ENCODE data around the gene PTPRD.
"Not testable (repeated sequence)": the region's sequence is repeated elsewhere in the genome, so short reads cannot be mapped to it uniquely, and the experiment has no call there.

Gene PTPRD

DNA sequence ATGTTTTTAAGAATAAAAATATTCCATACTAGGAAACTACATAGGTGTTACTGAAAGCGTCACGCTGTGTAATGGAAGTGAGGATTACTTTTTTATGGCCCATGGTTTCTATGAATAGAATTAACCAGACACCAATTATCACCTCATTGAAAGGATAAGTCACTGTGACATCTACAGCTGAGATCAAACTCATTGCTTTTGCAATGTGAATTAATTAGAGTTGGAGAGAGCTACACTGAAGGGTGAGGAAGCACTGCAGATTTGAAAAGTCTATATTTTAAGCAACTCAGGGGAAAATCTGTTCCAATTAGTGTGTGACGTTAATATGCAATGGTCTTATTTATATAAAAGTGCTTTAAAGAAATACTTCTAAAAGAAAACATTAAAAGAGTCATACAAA lies 1513.2 kb downstream of the PTPRD start:
- DNase-seq, result no peak

DNA sequence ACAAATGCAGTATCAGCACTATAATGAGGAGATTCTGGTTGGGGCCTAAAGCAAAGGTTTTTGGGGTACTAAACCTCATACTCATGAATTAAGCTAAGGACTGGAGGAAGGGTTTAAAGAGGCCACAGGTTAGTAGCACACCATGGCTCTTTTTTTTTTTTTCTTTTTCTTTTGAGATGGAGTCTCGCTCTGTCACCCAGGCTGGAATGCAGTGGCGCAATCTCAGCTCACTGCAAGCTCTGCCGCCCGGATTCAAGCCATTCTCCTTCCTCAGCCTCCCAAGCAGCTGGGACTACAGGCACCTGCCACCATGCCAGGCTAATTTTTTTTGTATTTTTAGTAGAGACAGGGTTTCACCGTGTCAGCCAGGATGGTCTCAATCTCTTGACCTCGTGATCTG lies 1515.5 kb downstream of the PTPRD start:
- not testable (repeated sequence) for DNase-seq

DNA sequence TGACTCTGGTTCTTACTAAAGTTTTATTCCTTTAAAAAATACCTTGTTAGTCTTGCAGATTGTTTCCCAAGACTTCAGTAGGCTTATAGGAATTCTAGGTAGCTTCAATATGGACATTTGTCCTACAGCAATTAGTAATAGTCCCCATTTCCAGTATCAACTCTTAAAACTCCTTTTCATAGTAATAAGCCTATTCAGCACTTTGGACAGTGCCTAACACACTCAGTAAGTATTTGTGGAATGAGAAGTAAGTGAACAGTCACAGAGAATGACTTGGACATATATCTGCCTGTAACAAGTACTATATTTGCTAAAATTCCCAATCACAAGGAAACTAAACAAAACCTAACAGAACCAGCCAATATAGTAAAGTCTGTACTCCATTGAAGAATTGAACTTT lies 1521.4 kb downstream of the PTPRD start:
- DNase-seq, result no peak

DNA sequence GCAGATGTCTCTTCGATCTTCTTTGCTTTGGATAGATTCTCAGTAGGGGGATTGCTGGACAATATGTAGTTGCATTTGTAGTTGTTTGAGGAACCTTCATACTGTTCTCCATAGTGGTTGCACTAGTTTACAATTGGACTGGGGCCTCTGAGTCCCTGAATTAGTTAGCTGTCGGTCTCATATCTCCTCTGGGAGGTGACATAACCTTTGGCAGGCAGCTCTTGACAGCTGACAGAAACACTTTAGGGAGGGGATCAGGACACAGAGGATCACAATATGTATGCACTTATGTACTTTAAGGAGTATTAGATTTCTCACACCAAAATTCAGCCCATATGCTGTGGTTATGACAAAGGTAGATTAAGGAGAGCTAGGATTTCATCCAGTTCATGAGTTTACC lies 1533.3 kb downstream of the PTPRD start:
- DNase-seq, result no peak

DNA sequence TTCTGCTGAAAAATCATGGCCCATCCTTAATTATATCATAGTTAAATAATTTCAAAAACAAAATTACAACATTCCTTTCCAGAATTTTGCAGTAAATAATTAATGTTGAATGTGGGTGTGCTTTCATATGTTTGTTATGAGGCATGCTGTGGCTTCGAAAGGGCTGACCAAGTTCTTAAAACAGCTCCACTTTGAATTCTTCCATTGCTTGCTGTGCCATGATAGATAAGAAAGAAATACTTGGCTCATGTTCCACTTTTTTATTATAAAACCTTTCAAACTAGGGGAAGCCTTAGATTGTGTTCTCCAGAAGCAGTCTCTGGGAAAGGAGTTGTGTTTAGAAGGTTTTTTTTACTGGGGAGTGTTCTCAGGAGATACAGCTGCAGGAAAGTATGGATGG lies 1534.5 kb downstream of the PTPRD start:
- DNase-seq, result no peak

DNA sequence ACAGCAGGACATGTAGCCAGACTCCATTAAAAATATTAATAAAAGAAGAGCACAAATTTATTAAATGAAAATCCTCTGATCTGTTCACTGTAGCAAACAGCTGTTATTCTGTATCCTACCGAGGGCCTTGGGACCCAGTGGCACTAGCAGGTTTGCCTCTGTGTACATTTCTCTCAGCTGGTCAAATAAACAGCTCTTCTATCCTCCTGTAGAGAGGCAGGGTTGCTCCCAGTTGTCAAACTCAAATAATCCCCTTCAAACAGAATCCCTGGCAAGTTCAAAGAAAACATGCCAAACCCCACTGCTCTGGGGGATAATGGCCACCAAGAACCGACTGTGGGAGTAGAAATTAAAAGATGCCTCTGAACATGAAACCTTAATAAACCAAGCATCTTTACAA lies 1551.2 kb downstream of the PTPRD start:
- DNase-seq, result no peak

DNA sequence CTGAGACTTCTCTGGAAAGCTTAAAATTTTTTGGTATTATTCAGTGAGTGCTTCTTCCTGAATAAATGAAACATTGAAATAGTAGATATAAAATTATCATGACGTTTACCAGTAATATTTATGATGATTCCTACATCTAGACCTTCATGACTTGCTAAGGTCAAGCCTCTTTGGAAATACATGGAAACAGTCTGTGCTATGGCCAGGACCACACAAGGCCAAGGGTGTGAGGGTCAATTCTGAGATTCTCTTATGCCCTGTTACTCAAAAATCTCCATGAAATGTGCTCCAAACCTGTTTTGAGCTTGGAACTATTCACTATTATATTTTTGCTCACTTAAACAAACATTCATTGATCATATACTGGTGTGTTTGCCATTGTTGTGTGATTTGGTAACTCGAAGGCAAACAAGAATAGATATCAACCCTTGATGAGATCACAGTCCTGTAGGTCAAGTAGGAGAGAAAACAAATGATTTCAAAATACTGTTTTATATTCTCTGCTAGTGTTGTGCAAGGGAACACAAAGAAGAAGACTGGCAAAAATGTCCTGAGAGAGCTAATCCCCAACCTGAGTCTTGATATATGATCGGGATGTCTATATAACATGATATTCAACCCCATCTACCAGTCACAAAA lies 1558.3 kb downstream of the PTPRD start:
- no peak for DNase-seq

DNA sequence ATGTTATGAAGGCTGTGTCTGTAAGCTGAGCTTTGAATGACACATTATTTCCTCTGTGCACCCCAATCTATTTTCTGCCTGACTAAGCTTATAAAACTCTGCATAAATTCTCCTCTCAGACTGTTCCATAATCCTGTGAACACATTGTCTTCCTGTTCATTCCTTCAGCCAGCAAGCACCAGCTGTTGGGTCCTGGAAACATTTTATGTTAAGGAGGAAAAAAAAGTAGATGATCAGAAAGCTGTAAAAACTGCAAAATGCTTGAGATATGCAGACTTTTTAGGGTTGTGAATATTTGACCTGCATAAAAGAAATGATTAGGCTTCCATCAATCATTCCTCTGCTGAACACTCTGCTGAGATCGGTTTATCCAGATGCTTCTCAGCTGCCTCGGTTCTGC lies 1567.2 kb downstream of the PTPRD start:
- no peak for DNase-seq

DNA sequence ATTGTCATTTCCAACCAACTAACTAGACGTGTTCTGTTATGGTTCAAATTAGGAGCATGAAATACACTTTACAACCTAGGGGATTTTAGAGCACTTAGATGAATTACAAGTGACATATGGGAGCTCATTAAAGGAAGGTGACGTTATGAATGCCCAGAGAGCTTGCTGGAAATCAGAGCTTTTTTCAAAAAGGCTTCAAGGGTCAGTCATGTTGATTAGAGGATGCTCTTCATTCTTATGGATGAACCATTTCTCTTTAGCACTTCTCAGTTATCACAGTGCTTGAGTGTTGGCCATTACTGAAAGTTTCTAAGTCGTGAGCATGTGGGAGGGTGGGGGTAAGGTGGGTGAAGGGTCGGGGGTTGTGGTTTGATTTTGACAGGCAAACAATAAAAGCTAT lies 1567.7 kb downstream of the PTPRD start:
- no peak for DNase-seq

DNA sequence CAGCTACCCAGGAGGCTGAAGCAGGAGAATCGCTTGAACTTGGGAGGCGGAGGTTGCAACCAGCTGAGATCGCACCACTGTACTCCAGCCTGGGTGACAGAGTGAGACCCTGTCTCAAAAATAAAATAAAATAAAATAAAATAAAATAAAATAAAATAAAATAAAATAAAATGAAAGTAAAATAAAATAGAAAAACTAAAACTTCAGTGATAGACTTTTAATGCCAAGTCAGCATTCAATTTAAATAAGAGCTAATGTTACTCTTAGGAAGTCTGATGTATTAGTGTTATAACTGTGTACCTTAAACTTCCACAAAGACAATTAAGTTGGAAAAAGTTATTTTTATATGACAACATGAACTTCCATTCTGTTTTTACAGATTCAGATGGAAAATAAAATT lies 1569.0 kb downstream of the PTPRD start:
- DNase-seq, result not testable (repeated sequence)

DNA sequence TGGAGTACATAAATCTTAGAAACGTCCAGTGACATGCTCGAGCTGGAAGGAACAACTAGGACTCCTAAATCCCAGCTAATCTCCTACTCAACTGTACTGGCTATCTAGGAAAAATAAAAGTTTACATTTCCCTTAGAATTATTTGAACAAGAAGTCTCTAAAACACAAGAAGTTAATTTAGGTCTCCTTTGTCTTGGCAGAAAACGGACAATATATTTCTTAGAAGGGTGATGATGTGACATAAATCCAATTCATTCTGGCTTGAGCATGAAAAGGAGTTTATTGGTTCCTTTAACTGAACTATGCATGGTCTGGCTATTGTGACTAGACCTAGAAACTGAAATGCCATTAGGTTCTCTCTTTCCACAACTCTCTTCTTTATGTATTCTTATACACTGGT lies 1571.0 kb downstream of the PTPRD start:
- no peak for DNase-seq

DNA sequence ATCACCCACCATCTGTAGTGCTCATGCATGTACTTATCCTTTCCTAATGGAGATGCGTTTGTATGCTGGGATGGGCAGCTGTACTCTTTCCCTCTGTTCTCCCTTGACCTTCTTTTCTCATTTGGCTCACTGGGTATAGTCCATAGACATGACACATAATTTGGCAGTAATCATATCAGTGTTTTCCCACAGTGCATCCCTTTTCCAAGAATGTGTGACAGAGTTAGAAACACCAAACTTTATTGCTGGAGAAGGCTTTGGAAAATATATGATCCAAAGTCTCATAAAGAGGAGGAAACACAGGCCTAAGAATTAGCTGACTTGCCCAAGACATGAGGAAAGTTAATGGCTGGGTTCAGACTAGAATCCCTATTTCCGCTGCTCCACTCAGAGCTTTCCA lies 1579.8 kb downstream of the PTPRD start:
- no peak for DNase-seq

DNA sequence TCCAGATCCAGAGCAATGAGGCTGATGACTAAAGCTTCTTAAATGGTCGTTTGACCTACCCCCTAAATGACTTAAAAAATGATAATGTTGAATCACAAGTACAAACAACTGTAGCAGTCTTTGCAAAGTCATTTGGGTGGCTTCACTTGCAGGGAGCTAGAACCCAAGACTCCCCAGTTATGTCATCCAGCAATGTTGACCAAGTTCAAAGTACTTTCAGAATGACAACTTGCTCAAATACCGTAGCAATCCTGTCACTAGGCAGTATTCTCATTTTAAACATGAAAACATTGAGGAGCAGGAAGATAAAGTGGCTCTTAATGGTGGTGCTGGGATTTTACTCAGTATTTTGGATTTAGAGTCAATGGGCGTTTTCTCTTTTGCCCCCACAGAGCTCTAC lies 1596.2 kb downstream of the PTPRD start:
- DNase-seq, result no peak

DNA sequence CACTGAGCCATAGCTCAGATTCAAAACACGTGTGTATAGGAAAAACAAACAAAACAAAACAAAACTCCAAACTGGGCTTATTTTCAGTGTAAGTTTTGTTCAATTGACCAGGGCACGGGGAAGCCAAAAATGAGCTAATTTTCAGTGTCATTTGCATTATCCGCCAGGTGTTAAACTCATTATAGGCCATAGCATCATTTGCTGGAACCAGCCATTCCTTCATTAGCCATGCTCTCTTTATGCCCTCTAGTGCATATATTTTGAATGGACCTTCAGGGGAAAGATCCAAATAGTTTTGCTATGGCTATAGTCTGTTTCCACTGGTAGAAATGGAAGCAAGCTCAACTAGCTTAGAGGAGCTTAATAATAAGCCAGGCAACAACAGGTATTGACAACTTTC lies 1608.0 kb downstream of the PTPRD start:
- DNase-seq, result no peak

DNA sequence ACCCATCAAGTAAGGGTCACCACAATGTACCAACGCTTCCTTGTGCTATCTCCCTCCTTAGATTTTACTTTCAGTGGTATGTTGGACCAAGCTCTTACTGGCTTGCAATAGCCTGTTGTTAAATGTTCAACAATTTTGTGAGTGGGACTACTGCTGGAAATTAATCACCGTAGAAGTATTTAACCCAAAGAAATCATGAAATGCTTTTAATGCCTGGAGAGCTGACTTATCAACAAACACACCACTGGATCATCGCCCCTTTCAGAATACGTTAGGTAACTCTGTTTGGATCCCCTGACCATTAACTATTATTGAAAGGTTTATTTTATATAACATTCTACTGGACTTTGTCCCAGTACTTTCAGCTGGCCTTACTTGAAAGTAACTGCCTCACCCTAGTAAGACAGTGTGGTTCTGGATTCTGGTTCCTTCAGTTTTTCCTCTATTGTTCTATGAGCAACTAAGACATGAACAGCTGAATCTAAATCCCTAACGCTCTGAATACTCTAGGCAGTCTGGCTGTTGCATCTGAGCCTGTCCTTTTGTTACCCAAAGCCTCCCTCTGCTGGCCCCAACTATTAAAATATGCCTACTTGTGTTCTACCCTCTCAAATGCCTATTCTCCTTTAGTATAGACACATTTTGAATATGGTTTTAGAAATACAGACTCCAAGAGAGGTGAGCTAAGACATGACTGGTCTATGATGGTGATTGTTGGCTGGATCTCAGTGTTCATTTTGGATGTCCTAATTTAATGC lies 1609.8 kb downstream of the PTPRD start:
- no peak for DNase-seq

DNA sequence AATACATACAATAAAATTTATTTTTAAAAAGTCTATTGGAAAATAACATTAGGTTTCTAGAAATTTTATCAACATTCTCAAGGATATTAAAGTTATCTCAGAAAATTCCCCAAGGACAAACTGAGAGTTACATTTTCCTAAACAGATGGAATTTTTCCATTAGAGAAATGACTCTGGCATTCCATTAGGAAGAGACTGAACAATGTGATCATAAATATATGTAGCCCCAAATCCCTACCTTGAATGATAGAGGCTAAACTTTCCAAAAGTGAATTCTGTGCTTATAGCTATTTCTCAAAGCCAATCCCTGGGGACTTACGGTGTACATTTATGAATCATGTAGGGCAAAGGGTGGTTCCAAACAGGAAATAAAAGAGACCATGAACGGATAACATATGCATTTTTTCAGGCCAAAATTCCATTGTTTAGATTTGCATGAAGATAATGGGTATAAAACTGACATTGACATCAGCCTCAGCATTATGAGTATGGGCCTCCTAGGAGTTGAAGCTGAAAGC lies 1632.2 kb downstream of the PTPRD start:
- no peak for DNase-seq

DNA sequence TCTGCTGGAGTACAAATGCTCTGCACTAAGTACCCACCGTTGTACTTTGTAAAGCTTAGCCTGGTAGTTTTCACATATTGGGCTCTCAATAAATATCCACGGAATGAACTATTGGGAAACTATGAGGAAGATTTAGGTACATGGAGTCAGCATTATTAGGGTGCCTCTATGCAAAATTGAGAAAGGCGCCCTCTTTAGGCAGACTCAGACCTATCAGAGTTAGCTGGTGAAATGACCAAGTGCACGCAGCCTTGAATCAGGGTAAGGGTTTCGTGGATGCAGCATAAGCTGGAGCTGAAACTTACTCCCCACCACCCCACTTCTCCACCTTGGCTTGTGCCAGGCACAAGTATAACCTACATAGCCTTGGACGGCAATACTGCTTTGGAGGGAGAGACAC lies 1634.5 kb downstream of the PTPRD start:
- no peak for DNase-seq

DNA sequence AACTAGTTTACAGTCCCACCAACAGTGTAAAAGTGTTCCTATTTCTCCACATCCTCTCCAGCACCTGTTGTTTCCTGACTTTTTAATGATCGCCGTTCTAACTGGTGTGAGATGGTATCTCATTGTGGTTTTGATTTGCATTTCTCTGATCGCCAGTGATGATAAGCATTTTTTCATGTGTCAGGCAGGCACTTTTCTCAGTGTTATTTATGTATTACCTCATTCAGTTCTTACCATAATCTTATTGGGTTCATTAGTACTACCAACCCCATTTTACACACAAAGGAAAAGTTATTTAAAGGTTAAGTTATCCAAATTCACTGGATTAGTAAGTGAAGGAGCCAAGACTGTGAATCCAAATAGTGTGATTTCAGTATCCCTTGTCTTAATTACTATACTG lies 1644.5 kb downstream of the PTPRD start:
- DNase-seq, result not testable (repeated sequence)

DNA sequence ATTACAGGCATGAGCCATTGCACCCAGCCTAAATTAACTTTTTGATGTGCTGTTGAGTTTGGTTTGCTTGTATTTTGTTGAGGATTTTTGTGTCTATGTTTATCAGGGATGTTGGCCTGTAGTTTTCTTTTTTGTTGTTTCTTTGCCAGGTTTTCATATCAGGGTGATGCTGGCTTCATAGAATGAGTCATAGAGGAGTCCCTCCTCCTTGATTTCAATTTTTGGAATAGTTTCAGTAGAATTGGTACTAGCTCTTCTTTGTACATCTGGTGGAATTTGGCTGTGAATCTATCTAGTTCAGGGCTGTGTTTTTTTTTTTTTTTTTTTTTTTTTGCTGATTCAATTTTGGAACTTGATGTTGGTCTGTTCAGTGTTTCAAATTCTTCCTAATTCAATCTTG lies 1648.9 kb downstream of the PTPRD start:
- no peak for DNase-seq

DNA sequence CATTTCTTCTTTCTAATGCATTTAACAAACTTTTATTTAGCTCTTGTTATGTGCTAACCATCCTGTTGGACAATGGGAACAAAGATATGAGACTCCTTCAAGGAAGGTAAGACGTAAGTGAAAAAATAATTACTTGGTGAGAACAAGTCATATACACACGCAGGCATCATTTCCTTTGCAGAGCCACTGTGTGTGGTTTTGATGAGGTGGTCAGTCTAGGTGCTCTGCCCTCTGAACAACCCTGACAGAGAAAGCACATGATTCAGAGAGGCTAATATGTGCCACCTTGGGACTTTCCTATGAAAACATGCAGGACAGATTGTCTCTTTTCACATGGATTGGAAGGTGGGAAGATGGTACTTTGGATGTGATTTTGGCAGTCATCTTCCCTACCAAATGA lies 1650.7 kb downstream of the PTPRD start:
- no peak for DNase-seq

DNA sequence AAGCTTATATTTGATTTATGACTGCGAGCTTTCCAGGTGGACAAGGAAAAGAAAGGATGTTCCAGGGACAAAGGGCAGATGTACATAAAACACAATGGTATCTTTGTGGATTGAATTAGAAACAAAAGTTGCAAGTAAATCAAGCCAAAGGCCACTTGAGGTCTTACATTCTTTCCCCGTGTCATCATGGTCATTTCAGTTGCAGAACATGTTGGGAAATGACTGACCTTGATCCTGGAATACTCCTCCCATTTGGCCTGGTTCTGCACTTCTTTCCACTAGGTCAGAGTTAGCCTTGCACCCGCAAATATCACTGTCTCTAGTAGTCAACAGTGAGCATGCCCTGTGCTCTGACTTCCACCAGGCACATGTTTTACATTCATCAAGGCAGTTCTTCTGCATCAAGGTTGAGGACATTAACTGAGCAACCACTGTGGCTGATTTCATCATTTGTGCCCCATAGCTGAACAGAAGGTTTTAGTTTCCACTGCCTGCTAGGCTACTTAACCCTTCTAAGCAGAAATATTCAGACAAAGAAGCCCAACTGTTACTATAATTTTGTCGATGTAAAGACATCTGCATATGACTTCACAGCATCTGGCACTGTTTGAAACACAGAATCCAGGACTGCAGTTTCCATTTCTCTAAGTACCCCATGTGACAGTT lies 1651.5 kb downstream of the PTPRD start:
- DNase-seq, result no peak

DNA sequence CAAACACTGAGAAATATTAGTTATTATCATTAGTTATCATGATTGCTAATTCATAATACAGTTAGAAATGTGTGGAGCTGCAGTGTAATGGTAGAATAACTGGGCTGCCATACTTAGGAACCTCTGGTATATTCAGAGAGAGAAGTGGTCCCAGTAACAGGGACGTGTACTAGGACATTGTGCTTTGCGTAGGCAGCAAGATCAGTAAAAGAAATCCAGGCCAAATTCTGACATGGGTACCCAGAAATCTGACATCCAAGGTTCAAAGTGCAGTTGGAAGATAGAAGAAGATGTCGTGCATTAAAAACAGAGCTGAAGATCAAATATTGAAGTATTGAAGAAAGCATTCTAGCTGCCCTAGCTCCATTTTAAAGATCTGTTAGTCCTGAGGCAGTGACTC lies 1652.5 kb downstream of the PTPRD start:
- no peak for DNase-seq

DNA sequence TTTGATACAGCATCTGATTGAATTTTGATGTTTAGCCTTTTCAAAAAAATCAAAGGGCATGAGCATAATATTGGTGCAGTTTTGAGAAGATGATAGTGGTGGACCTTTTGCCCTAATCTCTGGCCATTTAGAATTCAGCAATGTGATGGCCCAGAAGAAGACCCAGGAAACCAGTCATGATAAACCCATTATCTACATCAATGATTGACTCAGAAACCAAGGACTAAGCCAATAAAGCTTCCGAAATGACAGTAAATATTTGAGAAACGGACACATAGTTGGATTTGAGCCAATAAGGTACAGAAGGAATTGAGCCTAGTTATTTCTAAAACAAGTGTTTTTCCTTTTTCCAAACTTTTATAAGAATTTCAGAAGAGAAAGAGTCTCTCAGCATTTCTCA lies 1654.4 kb downstream of the PTPRD start:
- no peak for DNase-seq

DNA sequence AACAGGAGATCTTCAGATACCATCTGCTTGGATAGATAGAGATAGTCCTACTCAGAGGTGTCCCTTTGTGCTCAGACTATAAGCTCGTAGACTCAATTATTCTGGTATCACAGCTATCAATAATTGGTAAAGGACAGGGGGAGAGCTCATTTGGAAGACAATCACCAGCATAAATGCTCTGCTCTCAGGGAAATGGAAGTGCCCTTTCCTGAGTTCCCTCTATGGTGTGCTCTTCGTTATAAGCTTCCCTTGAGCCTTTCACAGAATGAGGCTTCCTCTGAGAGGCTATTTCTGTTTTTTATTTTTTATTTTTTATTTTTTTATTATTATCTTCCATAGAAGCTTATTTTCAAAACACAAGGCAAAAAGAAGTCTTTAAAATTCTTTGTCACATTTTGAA lies 1657.5 kb downstream of the PTPRD start:
- DNase-seq, result no peak

Measured in DMS79 (cell line).